Tibial nerve (tissue), 4 donors: ENCODE results near the gene CYFIP2. TPM values are rescaled to one million over a fixed set of nuclear protein-coding genes. Genes with fewer than 3 reads are reported as not detected.

ENCODE experiments used
- DNase-seq, 2 donors: peaks; one replicate each; pipeline ENCODE4 v3.0.0-alpha.2; 2019; ENCODE audit warnings: low spot score in 2 of 2
- H3K27ac ChIP-seq, 4 donors: fragments of 200-600 bp; sonication (generic) in 3 of 4; one replicate each; pipeline ENCODE4 v1.5.1; 2017 to 2019; ENCODE audit warnings: mild to moderate bottlenecking in 1 of 4
- H3K27me3 ChIP-seq, 2 donors: fragments of 200-600 bp; sonication (generic) in 1 of 2; one replicate each; pipeline versions ENCODE4 v1.5.1 to v1.6.0; 2017 to 2019
- H3K36me3 ChIP-seq, 3 donors: fragments of 200-600 bp; sonication (generic); one replicate each; pipeline ENCODE4 v1.5.1; 2018 to 2019
- H3K4me1 ChIP-seq, 4 donors: fragments of 200-600 bp; sonication (generic) in 3 of 4; one replicate each; pipeline ENCODE4 v1.5.1; 2017 to 2019
- H3K4me3 ChIP-seq, 4 donors: fragments of 200-600 bp; sonication (generic) in 3 of 4; one replicate each; pipeline ENCODE4 v1.5.1; 2017 to 2019; ENCODE audit warnings: mild to moderate bottlenecking in 1 of 4, moderate library complexity in 1 of 4
- H3K9me3 ChIP-seq, 4 donors: fragments of 200-600 bp; sonication (generic) in 3 of 4; one replicate each; pipeline ENCODE4 v1.5.1; 2017 to 2019
- EP300 ChIP-seq, 2 donors: sonication (generic); formaldehyde crosslinking; IDR thresholded peaks; one replicate each; pipeline ENCODE4 v1.6.1; 2017; ENCODE audit warnings: antibody characterized with exemption in 2 of 2, mild to moderate bottlenecking in 1 of 2
- POLR2A ChIP-seq, 2 donors: fragments of 450-650 bp; IDR thresholded peaks; one replicate each; pipeline ENCODE4 v1.6.1; 2017; ENCODE audit warnings: antibody characterized with exemption in 2 of 2, mild to moderate bottlenecking in 2 of 2, moderate library complexity in 2 of 2
- WGBS, 2 donors: methylation state at CpG; one replicate each; pipeline ENCODE4 v1.1.5; 2018; 5-methylcytosine and 5-hydroxymethylcytosine counted together
- total RNA-seq, 4 donors: library from RNA; depleted of rRNA; stranded (reverse); fragments of >200 nt; gene quantifications; one replicate each; pipeline ENCODE4 v1.1.0, GENCODE V29; 2016
- TF ChIP-seq, protein P1 (sequence below), 5 experiments: fragments of 200-600 bp in 3 of 5; fragments of 450-650 bp in 2 of 5; sonication (generic) in 3 of 5; IDR thresholded peaks; one replicate each; pipeline ENCODE4 v1.5.1; 2016 to 2019; ENCODE audit warnings: antibody characterized with exemption in 5 of 5, mild to moderate bottlenecking in 3 of 5, moderate library complexity in 2 of 5

CYFIP2 gene
- total RNA-seq, 4 donors from 2014 or later, result 14.4 to 27.3 (median 18.0) TPM

DNA sequence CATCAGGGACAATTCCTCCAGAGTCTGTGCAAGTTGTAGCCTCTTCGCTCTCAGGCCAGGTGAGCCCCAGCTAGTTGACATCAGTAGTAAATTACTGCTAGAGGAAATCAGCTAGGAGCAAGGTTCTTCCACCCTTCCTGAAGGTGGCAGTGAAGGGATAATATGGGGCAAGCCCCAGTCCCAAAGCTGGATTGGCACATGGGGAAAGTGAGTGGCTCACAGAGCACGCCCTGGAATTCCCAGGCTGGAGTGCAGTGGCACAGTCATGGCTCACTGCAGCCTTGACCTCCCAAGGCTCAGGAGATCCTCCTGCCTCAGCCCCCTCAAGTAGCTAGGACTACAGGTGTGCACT is 82.1 kb downstream of the CYFIP2 start:
- 93% methylated on average over 2 of the region's 2 CpGs for WGBS, 2 donors
- no peaks in the 10 kb centered on the region for H3K27me3 ChIP-seq
- TF ChIP-seq, protein P1, sequence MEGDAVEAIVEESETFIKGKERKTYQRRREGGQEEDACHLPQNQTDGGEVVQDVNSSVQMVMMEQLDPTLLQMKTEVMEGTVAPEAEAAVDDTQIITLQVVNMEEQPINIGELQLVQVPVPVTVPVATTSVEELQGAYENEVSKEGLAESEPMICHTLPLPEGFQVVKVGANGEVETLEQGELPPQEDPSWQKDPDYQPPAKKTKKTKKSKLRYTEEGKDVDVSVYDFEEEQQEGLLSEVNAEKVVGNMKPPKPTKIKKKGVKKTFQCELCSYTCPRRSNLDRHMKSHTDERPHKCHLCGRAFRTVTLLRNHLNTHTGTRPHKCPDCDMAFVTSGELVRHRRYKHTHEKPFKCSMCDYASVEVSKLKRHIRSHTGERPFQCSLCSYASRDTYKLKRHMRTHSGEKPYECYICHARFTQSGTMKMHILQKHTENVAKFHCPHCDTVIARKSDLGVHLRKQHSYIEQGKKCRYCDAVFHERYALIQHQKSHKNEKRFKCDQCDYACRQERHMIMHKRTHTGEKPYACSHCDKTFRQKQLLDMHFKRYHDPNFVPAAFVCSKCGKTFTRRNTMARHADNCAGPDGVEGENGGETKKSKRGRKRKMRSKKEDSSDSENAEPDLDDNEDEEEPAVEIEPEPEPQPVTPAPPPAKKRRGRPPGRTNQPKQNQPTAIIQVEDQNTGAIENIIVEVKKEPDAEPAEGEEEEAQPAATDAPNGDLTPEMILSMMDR (IDR thresholded peaks at IDR 0.05), result no peak
- TF ChIP-seq POLR2A (IDR thresholded peaks at IDR 0.05), result no peak
- TF ChIP-seq EP300 (IDR thresholded peaks at IDR 0.05), result no peak
- no peak for DNase-seq
- no peaks in the 10 kb centered on the region for H3K9me3 ChIP-seq
- peaks cover 0 to 3% (median 0%) of the 10 kb centered on the region in 4 donors for H3K4me1 ChIP-seq
- peak overlapping the region in 2 of 4 donors; percentile 18 to 50 for H3K27ac ChIP-seq
- peaks cover 0 to 15% (median 0%) of the 10 kb centered on the region in 3 donors for H3K36me3 ChIP-seq
- H3K4me3 ChIP-seq, result no peak overlapping the region

DNA sequence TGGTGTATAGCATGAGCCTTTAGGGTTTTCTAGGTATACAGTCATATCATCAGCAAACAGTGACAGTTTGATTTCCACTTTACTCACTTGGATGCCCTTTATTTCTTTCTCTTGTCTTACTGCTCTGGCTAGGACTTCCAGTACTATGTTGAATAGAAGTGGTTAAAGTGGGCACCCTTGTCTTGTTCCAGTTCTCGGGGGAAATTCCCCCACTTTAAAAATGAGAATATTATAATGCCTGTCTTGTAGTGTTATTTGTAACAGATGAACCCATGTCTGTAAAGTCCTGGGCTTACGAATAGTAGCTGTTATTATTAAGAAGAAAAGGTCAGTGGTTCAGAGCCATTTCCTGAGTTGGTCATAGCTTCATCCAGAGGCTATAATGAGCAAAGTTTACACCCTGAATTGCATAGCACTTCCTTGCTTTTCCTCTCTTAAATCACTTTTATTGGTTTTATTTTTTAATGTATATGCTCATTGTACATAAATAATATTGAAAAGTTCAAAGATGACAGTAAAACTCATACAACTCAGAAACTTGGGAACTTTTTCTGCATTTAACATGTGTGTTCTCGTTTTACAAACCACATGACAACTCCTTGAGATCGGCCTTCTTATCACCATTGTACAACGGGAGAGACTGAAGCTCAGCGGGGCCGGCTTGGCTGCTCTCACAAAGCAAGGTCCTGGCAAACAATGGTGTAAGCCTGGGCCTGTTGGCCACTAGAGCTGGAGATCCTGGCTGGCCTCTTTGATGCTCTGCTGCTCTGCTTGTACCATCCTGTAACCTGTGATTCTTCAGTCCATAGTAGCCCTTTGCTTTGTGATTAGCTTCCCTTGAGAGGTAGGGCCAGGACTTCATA is 85.2 kb downstream of the CYFIP2 start:
- H3K9me3 ChIP-seq, result no peaks in the 10 kb centered on the region
- no peaks in the 10 kb centered on the region for H3K27me3 ChIP-seq
- TF ChIP-seq EP300 (IDR thresholded peaks at IDR 0.05) (no peak), POLR2A (IDR thresholded peaks at IDR 0.05) (no peak)
- TF ChIP-seq, protein P1 (IDR thresholded peaks at IDR 0.05), result no peak
- H3K27ac ChIP-seq, result no peak overlapping the region
- H3K36me3 ChIP-seq, result peaks cover 0 to 5% (median 0%) of the 10 kb centered on the region in 3 donors
- DNase-seq, result no peak
- WGBS, 2 donors, result 56 to 65% methylated on average over 7 of the region's 7 CpGs
- H3K4me3 ChIP-seq, result no peak overlapping the region
- peaks cover 0 to 3% (median 0%) of the 10 kb centered on the region in 4 donors for H3K4me1 ChIP-seq

DNA sequence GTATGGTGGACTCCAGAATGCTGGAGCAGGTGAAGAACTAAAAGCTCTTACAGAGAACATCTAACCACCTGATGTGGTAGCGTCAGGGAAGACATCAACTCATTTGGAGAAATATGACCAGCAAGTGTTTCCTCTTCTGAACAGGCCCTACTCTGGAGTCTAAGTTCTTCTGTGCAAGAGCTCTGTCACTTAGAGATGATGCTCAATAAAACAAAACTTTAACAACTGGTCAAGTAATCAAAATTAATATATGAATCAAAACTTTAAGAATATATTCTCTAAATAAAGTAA is 85.8 kb downstream of the CYFIP2 start:
- Histone ChIP-seq H3K27me3 (no peaks in the 10 kb centered on the region), H3K9me3 (no peaks in the 10 kb centered on the region), H3K4me1 (peaks cover 0 to 3% (median 0%) of the 10 kb centered on the region in 4 donors), H3K36me3 (peaks cover 0 to 5% (median 0%) of the 10 kb centered on the region in 3 donors), H3K27ac (no peak overlapping the region), H3K4me3 (no peak overlapping the region)
- 95 to 96% methylated on average over 1 of the region's 1 CpG for WGBS, 2 donors
- TF ChIP-seq POLR2A (IDR thresholded peaks at IDR 0.05), result no peak
- DNase-seq, result no peak

DNA sequence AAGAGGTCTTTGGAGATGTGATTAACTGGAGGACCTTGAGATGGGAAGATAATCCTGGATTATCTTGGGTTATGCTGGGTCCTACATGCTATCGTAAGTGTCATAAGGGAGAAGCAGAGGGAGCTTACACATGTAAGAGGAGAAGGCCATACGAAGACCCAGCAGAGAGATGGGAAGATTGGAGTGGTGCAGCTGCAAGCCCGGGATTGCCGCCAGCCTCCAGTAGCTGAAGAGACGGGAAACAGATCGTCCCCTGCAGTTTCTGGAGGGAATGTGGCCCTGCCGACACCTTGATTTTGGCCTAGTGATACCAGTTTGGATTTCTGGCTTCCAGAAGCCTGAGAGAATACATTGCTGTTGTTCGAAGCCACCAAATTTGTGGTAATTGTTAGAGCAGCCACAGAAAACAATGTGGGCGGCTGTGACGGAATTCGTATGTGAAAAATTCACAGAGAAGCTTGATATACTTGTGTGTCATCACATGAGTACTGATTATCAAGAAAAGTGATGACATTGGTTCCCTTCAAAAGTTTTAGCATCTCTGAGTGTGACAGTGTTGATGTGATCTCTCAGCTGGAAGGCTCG is 86.9 kb downstream of the CYFIP2 start:
- DNase-seq, result no peak
- Histone ChIP-seq H3K27me3 (no peaks in the 10 kb centered on the region), H3K4me3 (no peak overlapping the region), H3K4me1 (peaks cover 0 to 2% (median 0%) of the 10 kb centered on the region in 4 donors), H3K36me3 (no peaks in the 10 kb centered on the region), H3K27ac (no peak overlapping the region), H3K9me3 (no peaks in the 10 kb centered on the region)
- WGBS, 2 donors, result 86 to 94% methylated on average over 12 of the region's 12 CpGs
- no peak for TF ChIP-seq EP300 (IDR thresholded peaks at IDR 0.05)
- TF ChIP-seq, protein P1 (IDR thresholded peaks at IDR 0.05), result no peak
- no peak for TF ChIP-seq POLR2A (IDR thresholded peaks at IDR 0.05)

DNA sequence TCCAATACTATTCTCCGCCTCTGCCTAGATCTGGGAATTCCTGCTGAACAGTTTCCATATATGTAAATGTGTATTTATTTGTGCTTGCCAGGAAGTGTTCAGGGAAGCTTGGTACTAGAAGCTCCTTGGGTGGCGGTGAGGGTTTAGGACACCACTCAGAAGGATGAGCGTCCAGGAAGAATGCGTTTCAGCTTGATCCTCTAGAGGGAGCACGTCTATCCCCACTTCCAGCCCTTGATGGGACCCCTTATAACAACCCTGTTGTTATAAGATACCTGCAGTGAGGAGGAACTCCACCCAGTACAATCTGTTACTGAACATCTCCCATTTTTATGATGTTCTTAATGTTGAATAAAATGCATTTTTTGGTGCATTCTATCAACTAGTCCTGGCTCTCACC is 88.9 kb downstream of the CYFIP2 start:
- no peak for DNase-seq
- Histone ChIP-seq H3K27me3 (no peaks in the 10 kb centered on the region), H3K4me3 (no peak overlapping the region), H3K27ac (no peak overlapping the region), H3K4me1 (no peaks in the 10 kb centered on the region), H3K9me3 (no peaks in the 10 kb centered on the region), H3K36me3 (no peaks in the 10 kb centered on the region)
- WGBS, 2 donors, result 68 to 81% methylated on average over 5 of the region's 5 CpGs
- TF ChIP-seq, protein P1 (IDR thresholded peaks at IDR 0.05), result no peak
